ENCODE results near the gene BCAS3. TPM values are rescaled to one million over a fixed set of nuclear protein-coding genes. Genes with fewer than 3 reads are reported as not detected.
A peak's percentile ranks its signal among the peaks of the same experiment; 100 is the strongest.

Gene BCAS3
- total RNA-seq, 1 donor from 2014 or later: 75.9 TPM

DNA sequence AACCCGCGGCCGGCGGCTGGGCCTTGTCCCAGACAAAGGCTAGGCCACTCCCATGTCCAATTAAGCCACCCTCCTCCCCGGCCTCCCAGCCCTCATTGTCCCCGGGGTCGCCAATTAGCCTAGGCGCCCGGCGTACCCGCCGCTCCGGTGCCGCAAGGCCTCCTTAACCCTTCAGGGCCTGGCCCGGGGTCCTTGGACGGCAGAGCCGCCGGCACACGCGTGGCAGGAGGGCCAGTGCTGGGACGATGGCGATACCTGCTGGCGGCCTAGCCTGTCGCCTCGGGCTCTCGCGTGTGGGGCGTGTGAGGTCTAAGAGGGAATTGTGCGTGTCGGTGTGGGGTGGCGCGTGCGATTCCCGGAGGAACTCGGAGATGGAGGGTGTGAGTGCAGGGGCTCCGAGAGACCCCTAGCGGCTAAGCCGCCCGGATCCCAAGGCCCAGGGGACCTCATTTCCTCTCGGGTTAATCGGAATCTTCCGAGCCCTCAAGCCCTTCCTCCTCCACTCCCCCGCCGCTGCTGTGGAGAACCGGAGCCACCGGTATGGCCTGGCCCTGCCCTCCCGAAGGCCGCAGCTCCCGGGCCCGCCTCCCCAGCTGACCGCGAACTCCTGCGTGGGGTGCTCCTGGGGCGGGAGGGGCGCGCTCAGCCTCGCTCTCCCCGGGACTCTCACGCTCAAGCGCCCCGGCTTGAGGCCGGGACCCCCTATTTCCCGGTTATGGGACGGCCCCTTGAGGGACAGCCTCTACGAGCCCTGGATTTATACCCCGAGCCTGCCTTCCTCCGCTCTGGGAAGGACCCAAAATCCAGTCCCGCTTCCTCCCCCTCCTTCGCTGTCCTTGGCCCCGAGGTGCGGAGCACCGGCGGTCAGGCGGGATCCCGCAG is 733.9 kb downstream of the BCAS3 start:
- no peaks in the 10 kb centered on the region for H3K27me3 ChIP-seq
- H3K9me3 ChIP-seq: no peaks in the 10 kb centered on the region
- DNase-seq (ENCODE audit: low spot score in 2 of 2): peak; percentile 9 to 80
- intact Hi-C loops (cut with DNase I): loop anchor here (1.0 to 10.0 kb wide), 8 partner anchors 451 to 1019 kb away; partner anchors contain the start of genes APPBP2, BCAS3, BRIP1 and PPM1D
- peak overlapping the region; percentile 78 to 80 for H3K4me3 ChIP-seq
- H3K27ac ChIP-seq: peak overlapping the region; percentile 94 to 96
- TF ChIP-seq CTCF (IDR thresholded peaks at IDR 0.05): no peak
- peaks cover 4 to 32% of the 10 kb centered on the region in 2 donors for H3K4me1 ChIP-seq
- no peaks in the 10 kb centered on the region for H3K36me3 ChIP-seq

DNA sequence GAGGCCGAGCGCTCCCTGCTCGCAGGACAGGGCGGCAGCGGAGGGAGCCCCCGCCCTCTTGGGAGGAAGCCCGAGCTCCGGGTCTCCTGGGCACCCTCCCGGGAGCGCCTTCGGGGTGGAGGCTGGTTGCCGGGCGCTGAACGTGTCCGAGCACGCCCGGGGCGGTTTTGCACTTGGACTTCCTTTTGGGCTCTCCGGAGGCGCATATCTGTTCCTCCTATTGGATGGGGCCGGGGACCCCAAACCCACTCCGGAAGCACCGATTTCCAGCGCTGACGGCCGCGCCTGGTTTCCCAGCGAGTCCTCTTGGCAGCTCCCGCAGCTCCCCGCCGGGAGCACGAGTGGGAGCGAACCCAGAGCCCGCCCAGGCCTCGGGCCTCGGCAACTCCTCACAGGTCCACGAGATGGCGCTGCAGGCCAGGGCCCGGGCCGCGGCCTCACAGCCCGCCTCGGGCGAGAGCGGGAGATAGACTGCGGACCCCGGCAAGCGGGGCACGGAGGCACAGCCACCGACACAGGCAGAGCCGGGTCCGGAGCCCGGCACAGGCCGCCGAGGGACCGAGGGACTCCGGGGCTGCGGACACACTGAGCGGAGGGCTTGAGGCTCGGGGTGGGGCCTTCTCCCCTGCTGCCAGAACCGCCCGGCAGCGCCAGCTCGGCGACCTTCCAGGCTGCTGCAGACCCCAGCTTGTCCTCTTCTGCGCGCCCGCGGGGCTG is 734.6 kb downstream of the BCAS3 start:
- H3K4me1 ChIP-seq: peaks cover 9 to 40% of the 10 kb centered on the region in 2 donors
- peak overlapping the region; percentile 78 to 80 for H3K4me3 ChIP-seq
- no peaks in the 10 kb centered on the region for H3K9me3 ChIP-seq
- TF ChIP-seq CTCF (IDR thresholded peaks at IDR 0.05): peak; percentile 99 to 100 (median 99)
- peak; percentile 35 to 91 for DNase-seq (ENCODE audit: low spot score in 2 of 2)
- H3K36me3 ChIP-seq: no peaks in the 10 kb centered on the region
- H3K27me3 ChIP-seq: no peaks in the 10 kb centered on the region
- intact Hi-C loops (cut with DNase I): loop anchor here (2.0 to 10.0 kb wide), 7 partner anchors 450 to 1020 kb away; partner anchors contain the start of genes APPBP2, BRIP1, PPM1D and USP32
- H3K27ac ChIP-seq: peak overlapping the region; percentile 94 to 96

DNA sequence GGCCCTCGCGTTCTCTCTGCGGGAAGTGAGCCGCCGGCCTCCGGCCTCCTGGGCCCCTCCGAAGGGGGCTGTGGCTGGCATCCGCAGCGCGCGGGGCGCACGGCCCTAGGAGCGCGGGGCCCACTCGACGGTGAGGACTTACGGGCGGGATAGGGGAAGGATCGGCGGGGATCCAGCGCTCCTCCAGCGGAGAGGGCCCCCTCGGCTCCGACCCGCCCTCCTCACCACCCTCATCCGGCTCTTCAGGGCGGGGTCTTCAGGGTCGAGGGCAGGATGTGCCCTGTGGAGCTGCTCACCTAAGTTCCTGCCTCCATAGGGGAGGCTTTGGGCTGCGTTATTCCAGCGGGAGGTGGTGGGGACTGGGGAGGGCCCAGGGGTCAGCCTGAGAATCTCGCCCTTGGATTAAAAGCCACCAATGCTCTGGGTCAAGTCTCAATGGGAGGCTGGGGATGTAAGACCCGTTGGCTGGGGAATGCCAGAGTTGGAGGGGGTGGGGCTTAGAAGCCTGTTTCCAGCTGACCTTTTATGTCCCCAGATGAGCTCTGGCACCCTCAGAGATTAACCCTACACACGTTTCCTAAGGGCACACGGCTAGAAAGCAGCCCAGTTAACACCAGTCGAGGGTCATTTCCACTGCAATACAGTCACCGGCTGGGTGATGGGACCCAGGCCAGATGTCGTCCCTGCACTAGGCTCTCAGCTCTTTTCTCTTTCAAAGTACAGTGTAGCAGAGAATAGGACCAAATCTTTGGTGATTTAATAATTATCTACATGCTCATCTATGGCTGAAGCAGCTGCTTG is 735.4 kb downstream of the BCAS3 start:
- no peak for TF ChIP-seq CTCF (IDR thresholded peaks at IDR 0.05)
- Histone ChIP-seq H3K27me3 (no peaks in the 10 kb centered on the region), H3K4me3 (peak overlapping the region; percentile 78 to 80), H3K4me1 (peaks cover 9 to 38% of the 10 kb centered on the region in 2 donors), H3K9me3 (no peaks in the 10 kb centered on the region), H3K36me3 (no peaks in the 10 kb centered on the region), H3K27ac (peak overlapping the region; percentile 94 to 96)
- intact Hi-C loops (cut with DNase I): loop anchor here (2.0 to 10.0 kb wide), 7 partner anchors 450 to 1021 kb away; partner anchors contain the start of genes APPBP2, BRIP1, PPM1D and USP32
- DNase-seq (ENCODE audit: low spot score in 2 of 2): peak; percentile 8 to 64

DNA sequence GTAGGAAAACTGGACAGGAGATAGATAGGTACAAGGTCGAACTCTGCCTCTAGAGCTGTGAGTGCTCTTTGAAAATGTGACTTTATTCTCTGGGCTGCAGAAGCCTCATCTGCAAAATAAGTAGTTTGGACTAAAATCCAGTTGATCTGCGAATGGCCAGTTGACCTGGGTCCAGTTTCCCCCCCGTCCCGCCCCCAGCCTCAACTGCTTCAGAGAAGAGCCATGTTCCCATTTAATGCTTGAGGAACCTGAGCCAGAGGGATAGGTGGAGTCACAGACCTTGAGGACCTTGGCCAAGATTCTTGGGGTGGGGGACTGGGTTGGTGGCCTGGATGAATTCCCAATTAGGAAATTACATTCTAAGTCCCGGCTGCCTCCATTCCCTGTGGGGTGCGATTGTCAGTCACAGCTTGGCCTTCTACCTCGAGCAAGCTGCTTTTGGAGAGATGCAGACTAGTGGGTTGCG is 736.0 kb downstream of the BCAS3 start:
- Histone ChIP-seq H3K36me3 (no peaks in the 10 kb centered on the region), H3K4me3 (peak overlapping the region in 1 of 2 donors; percentile 78), H3K27me3 (no peaks in the 10 kb centered on the region), H3K27ac (peak overlapping the region; percentile 94 to 96), H3K9me3 (no peaks in the 10 kb centered on the region), H3K4me1 (peaks cover 9 to 32% of the 10 kb centered on the region in 2 donors)
- intact Hi-C loops (cut with DNase I): loop anchor here (2.0 to 10.0 kb wide), 7 partner anchors 449 to 1021 kb away; partner anchors contain the start of genes APPBP2, BRIP1, PPM1D and USP32
- no peak for TF ChIP-seq CTCF (IDR thresholded peaks at IDR 0.05)
- DNase-seq (ENCODE audit: low spot score in 2 of 2): peak in 1 of 2 donors; percentile 42
